GM13976 (cell line): ENCODE results near the gene RET.

ENCODE experiments used
- DNase-seq: peaks from one replicate; pipeline ENCODE4 v3.0.0; 2012; ENCODE audit warnings: low spot score
- in situ Hi-C: fragments of 300-500 bp; cut with MboI; formaldehyde crosslinking; loops from one replicate; pipeline ENCODE4 v1.12.0; 2022; ENCODE audit warnings: low sequenced_read_pairs, mixed read lengths, inconsistent platforms; ENCODE audit not compliant: unreplicated experiment
- TF ChIP-seq, protein P1 (sequence below): IDR thresholded peaks from 2 replicates; pipeline ENCODE4 v1.5.1; 2012; ENCODE audit warnings: borderline replicate concordance, mild to moderate bottlenecking; ENCODE audit not compliant: insufficient read depth; ENCODE audit errors: extremely low read depth, missing control alignments, control extremely low read depth

Gene RET

DNA sequence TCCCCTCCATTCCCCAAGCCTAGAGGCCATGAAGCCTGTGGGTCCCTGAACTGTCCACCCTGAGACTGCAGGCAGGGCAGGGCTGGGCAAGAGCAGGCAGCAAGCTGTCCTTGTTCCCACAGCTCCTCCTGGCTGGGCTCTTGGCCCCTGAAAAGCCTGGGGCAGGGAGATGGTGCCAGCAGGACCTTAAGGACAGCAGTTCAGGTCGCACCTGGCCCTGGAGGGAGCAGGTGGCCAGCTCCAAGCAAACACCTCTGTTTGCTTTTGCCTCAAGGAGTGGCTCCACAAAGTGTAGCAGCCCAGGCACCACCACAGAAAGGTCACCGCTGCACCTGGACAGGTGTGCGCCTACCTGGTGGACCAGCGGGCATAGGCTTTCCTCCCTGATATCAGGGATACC, 5.2 kb downstream of the RET start:
- DNase-seq: no peak
- TF ChIP-seq, protein P1, sequence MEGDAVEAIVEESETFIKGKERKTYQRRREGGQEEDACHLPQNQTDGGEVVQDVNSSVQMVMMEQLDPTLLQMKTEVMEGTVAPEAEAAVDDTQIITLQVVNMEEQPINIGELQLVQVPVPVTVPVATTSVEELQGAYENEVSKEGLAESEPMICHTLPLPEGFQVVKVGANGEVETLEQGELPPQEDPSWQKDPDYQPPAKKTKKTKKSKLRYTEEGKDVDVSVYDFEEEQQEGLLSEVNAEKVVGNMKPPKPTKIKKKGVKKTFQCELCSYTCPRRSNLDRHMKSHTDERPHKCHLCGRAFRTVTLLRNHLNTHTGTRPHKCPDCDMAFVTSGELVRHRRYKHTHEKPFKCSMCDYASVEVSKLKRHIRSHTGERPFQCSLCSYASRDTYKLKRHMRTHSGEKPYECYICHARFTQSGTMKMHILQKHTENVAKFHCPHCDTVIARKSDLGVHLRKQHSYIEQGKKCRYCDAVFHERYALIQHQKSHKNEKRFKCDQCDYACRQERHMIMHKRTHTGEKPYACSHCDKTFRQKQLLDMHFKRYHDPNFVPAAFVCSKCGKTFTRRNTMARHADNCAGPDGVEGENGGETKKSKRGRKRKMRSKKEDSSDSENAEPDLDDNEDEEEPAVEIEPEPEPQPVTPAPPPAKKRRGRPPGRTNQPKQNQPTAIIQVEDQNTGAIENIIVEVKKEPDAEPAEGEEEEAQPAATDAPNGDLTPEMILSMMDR: no peak
- in situ Hi-C loops: no loop called here

DNA sequence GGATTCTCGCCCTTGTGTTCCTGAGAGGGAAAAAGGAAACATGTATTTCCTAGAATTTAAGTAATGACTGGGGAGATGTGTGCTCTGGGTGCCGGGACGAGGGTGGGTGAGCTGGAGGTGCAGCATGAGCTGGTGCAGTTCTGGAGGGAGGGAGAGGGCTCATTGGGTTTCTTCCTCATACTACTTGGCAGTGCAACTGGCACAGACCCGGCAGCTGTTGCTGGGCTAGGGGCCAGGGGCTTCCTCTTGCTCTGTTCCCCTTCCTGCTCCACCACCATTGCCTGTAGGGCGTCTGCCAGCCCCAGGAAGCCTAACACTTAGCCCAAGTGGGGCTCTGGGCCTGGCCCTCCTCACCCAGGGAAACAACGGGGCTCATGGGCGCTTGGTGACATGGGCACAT, 5.9 kb downstream of the RET start:
- no peak for DNase-seq
- TF ChIP-seq, protein P1: no peak
- in situ Hi-C loops: no loop called here

DNA sequence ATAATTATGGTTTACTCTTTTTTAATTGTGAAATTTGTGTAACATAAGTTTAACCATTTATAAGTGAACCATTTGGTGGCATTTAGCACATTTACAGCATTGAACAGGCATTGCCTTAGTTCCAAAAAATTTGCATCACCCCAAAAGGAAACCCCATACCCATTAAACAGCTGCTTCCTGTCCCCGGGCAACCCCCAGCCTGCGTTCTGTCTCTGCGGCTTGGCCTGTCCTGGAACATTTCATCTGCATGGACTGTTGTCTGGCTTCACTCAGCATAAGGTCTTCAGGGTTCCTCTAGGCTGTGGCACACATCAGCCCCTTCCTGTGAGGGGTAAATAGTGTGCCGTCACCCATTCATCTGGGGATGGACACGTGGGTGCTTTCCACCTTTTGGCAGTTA, 6.9 kb downstream of the RET start:
- no peak for DNase-seq
- in situ Hi-C loops: no loop called here
- TF ChIP-seq, protein P1: no peak

DNA sequence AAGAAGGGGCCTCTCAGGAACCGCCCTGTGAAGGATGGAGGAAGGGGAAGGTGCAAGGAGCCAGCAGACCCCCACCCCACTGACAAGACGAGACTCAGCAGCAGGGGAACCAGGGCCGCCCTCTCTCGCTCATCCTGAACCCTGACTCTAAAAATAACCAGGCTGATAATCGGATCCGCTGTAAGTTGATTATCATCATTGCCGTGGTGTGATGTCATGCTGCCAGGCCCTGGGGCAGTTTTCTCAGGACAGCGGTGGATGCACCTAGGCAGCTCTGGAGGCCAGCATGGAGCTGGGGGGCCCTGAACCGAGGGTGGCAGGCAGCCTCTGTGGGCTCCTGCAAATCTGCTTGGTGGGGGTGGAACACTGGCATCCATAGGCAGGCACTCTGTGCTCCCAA, 7.9 kb downstream of the RET start:
- in situ Hi-C loops: no loop called here
- TF ChIP-seq, protein P1: no peak
- no peak for DNase-seq

DNA sequence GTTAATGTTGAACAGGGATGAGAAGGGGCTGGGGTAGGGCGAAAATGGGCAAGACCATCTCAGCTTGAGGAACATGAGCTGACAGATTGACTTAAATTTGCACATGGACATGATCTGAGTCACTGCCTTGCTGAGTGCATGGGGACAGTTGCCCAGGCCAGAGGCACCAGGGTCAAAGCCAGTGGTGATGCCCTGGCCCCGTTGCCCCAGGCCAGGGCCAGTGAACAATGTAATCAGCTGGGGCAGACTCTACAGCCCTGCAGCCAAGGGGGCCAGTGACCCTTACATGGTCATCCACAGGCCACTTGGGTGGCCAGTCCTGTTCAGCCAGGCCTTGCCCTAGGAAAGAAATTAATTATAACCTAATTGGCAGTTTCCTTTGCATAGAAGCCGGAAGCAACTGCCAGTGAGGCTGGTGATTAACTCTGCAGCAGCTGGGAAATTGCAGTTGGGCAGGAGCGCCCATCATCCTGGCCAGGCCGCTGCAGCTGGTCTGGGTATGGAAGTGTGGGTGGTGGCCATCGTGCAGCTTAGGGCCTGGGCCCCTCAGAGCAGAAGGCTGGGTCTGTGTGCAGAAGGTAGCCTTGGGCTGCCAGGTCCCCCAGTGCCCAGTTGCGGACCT, 9.6 kb downstream of the RET start:
- DNase-seq: no peak
- in situ Hi-C loops: no loop called here
- TF ChIP-seq, protein P1: no peak

DNA sequence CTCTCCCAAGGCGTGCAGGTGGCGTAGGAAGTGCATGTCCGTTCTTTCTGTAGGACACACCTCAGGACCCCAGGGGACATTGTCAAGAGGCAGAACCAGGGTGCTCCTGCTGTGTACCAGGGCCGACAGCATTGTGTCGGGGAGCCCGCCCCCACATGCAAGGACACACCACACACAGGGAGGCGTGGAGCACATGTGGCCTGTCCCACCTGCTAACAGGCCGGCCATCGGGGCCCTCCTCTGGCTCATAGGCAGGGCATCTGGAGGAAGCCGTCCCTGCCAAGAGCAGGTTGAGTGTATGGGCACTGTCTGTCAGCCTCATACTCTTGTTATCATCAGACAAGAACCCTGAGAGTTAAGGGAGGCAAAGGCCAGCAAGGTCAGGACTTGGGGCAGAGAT, 12.7 kb downstream of the RET start:
- TF ChIP-seq, protein P1: no peak
- DNase-seq: no peak
- in situ Hi-C loops: no loop called here
